Uterus (tissue), 4 donors: Measurements from ENCODE around the gene ERI2. TPM values are rescaled to one million over a fixed set of nuclear protein-coding genes. Genes with fewer than 3 reads are reported as not detected.
A peak's percentile ranks its signal among the peaks of the same experiment; 100 is the strongest.

Source experiments
- DNase-seq, 2 donors: peaks; one replicate each; pipeline ENCODE4 v3.0.0-alpha.2; 2019 to 2020
- H3K27ac ChIP-seq, 2 donors: fragments of 200-600 bp; sonication (generic); 1 replicate in 1 of 2; 2 replicates in 1 of 2; pipeline ENCODE4 v1.5.1; 2016 to 2018
- H3K27me3 ChIP-seq, 2 donors: fragments of 200-600 bp; sonication (generic); one replicate each; pipeline ENCODE4 v1.5.1; 2018 to 2019; ENCODE audit warnings: control low read depth in 1 of 2
- H3K36me3 ChIP-seq, 2 donors: fragments of 200-600 bp; sonication (generic); one replicate each; pipeline ENCODE4 v1.5.1; 2019; ENCODE audit warnings: control low read depth in 1 of 2
- H3K4me1 ChIP-seq, 2 donors: fragments of 200-600 bp; sonication (generic); one replicate each; pipeline ENCODE4 v1.5.1; 2018 to 2019; ENCODE audit warnings: control low read depth in 1 of 2
- H3K4me3 ChIP-seq, 2 donors: fragments of 200-600 bp; sonication (generic); 1 replicate in 1 of 2; 2 replicates in 1 of 2; pipeline ENCODE4 v1.5.1; 2018 to 2019; ENCODE audit warnings: mild to moderate bottlenecking in 1 of 2
- H3K9me3 ChIP-seq, 2 donors: fragments of 200-600 bp; sonication (generic); one replicate each; pipeline ENCODE4 v1.5.1; 2019; ENCODE audit warnings: control low read depth in 1 of 2
- POLR2A ChIP-seq, 2 donors: fragments of 450-650 bp; IDR thresholded peaks; one replicate each; pipeline ENCODE4 v1.6.1; 2016; ENCODE audit warnings: antibody characterized with exemption in 2 of 2, mild to moderate bottlenecking in 1 of 2, moderate library complexity in 1 of 2
- intact Hi-C: fragments of 100-400 bp; cut with DNase I; formaldehyde crosslinking; loops from one replicate; pipeline ENCODE4 v1.15.1; 2023; ENCODE audit warnings: low total_unique reads
- total RNA-seq, 4 donors: library from RNA; depleted of rRNA in 3 of 4; stranded (reverse); fragments of >200 nt in 3 of 4; gene quantifications; one replicate each; pipeline versions ENCODE4 v1.1.0 to v1.2.4, GENCODE V29; 2014 to 2023
- TF ChIP-seq, protein P1 (sequence below), 4 experiments: fragments of 200-600 bp in 2 of 4; fragments of 450-650 bp in 2 of 4; sonication (generic) in 2 of 4; IDR thresholded peaks; one replicate each; pipeline ENCODE4 v1.5.1; 2016 to 2019; ENCODE audit warnings: antibody characterized with exemption in 4 of 4, mild to moderate bottlenecking in 2 of 4, moderate library complexity in 1 of 4
- donor health status: DM: yes; HTN: yes; CAD: no.

The ERI2 gene
- total RNA-seq, 4 donors from 2014 or later: 0.88 to 37.3 (median 5.0) TPM

- Histone ChIP-seq H3K27me3 (no peaks in the 10 kb centered on the region), H3K36me3 (no peaks in the 10 kb centered on the region), H3K4me1 (peaks cover 14 to 20% of the 10 kb centered on the region in 2 donors), H3K9me3 (no peaks in the 10 kb centered on the region), H3K27ac (peak overlapping the region; percentile 77 to 85), H3K4me3 (no peak overlapping the region)
- peak; percentile 85 to 89 for DNase-seq
- TF ChIP-seq, protein P1, sequence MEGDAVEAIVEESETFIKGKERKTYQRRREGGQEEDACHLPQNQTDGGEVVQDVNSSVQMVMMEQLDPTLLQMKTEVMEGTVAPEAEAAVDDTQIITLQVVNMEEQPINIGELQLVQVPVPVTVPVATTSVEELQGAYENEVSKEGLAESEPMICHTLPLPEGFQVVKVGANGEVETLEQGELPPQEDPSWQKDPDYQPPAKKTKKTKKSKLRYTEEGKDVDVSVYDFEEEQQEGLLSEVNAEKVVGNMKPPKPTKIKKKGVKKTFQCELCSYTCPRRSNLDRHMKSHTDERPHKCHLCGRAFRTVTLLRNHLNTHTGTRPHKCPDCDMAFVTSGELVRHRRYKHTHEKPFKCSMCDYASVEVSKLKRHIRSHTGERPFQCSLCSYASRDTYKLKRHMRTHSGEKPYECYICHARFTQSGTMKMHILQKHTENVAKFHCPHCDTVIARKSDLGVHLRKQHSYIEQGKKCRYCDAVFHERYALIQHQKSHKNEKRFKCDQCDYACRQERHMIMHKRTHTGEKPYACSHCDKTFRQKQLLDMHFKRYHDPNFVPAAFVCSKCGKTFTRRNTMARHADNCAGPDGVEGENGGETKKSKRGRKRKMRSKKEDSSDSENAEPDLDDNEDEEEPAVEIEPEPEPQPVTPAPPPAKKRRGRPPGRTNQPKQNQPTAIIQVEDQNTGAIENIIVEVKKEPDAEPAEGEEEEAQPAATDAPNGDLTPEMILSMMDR (IDR thresholded peaks at IDR 0.05): no peak
- peak in 1 of 2 donors; percentile 32 for TF ChIP-seq POLR2A (IDR thresholded peaks at IDR 0.05)
- intact Hi-C loops: loop anchor here (10.0 kb wide), 1 partner anchor 53 kb away; the partner anchor contains the start of genes DCUN1D3 and LYRM1
These were observed 45.3 kb upstream of the ERI2 start for GRCh38 chr16:20851601-20852000.

- Histone ChIP-seq H3K9me3 (no peaks in the 10 kb centered on the region), H3K4me1 (peaks cover 14 to 20% of the 10 kb centered on the region in 2 donors), H3K27ac (peak overlapping the region; percentile 77 to 85), H3K4me3 (no peak overlapping the region), H3K36me3 (no peaks in the 10 kb centered on the region), H3K27me3 (no peaks in the 10 kb centered on the region)
- TF ChIP-seq, protein P1 (IDR thresholded peaks at IDR 0.05): no peak
- no peak for TF ChIP-seq POLR2A (IDR thresholded peaks at IDR 0.05)
- no peak for DNase-seq
- intact Hi-C loops: loop anchor here (10.0 kb wide), 1 partner anchor 54 kb away; the partner anchor contains the start of genes DCUN1D3 and LYRM1
These were observed 44.7 kb upstream of the ERI2 start for GRCh38 chr16:20850981-20851380.

DNA sequence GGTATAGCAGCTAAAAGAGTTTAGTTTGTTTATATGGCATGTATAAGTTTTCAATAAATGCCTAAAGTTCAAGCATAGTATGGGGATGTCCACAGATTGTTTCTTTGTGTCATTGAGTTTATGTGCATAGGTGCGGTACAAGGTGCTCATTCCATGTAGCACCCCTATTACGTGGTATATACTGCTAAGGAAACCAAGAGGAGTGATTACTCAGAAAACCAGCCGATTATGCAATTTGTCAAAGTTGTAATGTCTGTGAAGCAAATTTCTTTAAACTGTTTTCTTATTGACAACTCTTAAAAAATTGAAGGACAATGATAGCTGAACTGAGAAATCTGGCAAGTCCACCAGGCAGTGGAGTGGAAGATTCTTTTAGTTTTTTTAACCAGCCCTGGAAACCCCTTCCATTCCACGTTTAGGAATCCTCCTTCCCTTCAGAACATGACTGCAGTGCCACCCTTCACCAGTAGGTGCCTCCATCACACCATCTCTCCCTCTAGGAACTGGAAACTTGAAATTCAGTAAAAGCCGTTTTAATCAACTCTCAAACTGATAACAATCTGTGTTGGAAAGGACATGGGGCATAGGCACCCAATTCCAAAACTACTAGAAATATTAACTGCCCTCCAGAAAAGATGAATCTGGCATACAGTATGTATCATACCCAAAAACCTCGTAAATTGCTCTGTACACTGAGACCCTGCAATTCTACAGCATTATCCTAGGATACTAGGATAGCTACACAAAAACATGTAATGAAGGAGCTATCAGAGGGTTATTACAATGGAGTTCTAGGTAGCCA lies 43.5 kb upstream of the ERI2 start:
- DNase-seq: peak; percentile 77 to 78
- peaks cover 14 to 20% of the 10 kb centered on the region in 2 donors for H3K4me1 ChIP-seq

GRCh38 chr16:20847550-20847949 lies 41.3 kb upstream of the ERI2 start:
- Histone ChIP-seq H3K36me3 (no peaks in the 10 kb centered on the region), H3K27me3 (no peaks in the 10 kb centered on the region), H3K9me3 (no peaks in the 10 kb centered on the region), H3K27ac (no peak overlapping the region), H3K4me3 (no peak overlapping the region), H3K4me1 (peaks cover 8 to 16% of the 10 kb centered on the region in 2 donors)
- intact Hi-C loops: loop anchor here (5.0 kb wide), 1 partner anchor 235 kb away; no protein-coding TSS in a partner anchor
- TF ChIP-seq, protein P1 (IDR thresholded peaks at IDR 0.05): no peak
- no peak for TF ChIP-seq POLR2A (IDR thresholded peaks at IDR 0.05)
- no peak for DNase-seq

More for the DNA sequence above, 43.5 kb upstream of the ERI2 start:
- no peaks in the 10 kb centered on the region for H3K36me3 ChIP-seq
- H3K27ac ChIP-seq: peak overlapping the region; percentile 77 to 85
- no peak for TF ChIP-seq POLR2A (IDR thresholded peaks at IDR 0.05)
- TF ChIP-seq, protein P1 (IDR thresholded peaks at IDR 0.05): peak; percentile 95 to 97 (median 96)
- no peaks in the 10 kb centered on the region for H3K9me3 ChIP-seq
- intact Hi-C loops: loop anchor here (5.0 to 10.0 kb wide), 2 partner anchors 55 to 233 kb away; partner anchors contain the start of genes DCUN1D3 and LYRM1
- no peak overlapping the region for H3K4me3 ChIP-seq
- no peaks in the 10 kb centered on the region for H3K27me3 ChIP-seq

DNA sequence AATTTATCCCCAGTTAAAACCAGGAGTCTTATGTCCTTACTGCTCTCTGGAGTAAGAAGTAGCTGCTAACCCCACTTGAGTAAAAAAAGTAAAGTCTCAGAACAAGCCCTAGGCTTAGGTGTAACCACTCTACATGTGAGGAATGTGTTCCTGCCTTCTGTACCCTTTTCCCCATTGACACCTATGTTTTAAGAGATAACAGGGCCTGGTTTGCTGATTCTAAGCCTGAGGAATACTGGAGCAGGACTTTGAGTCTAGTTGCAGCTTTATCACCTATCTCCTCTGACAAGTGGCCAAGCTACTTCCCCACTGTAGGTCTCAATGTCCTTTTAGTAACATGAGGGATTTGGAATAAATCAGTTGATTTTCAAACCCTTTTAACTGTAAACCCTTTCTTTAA lies 40.3 kb upstream of the ERI2 start:
- intact Hi-C loops: loop anchor here (5.0 kb wide), 1 partner anchor 236 kb away; no protein-coding TSS in a partner anchor
- no peak for DNase-seq

More for the DNA sequence above, 40.3 kb upstream of the ERI2 start:
- Histone ChIP-seq H3K9me3 (no peaks in the 10 kb centered on the region), H3K4me1 (peaks cover 1 to 16% of the 10 kb centered on the region in 2 donors), H3K27ac (no peak overlapping the region), H3K4me3 (no peak overlapping the region), H3K36me3 (no peaks in the 10 kb centered on the region), H3K27me3 (no peaks in the 10 kb centered on the region)
- no peak for TF ChIP-seq POLR2A (IDR thresholded peaks at IDR 0.05)
- TF ChIP-seq, protein P1 (IDR thresholded peaks at IDR 0.05): no peak
